ENCODE data around the gene COBL.

DNA sequence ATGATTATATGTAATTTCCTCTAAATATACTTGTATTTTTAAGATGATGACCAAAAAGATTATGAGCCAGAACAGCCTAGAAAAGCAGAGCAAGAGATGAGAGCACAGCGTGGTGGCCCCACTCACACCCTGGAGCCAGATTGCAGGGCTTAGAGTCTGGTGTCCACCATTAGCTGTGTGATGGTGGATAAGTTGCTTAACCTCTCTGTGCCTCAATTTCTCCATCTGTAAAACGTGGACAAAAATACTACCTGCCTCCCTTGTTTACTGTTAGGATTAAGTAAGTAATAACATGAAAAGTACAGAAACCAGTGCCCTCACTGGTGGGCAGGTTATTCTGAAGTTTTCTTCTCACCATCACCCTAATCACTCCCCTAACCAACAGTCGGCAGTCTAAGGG, 212.3 kb downstream of the COBL start:
- TF ChIP-seq CTCF (IDR thresholded peaks at IDR 0.05), result no peak
- TF ChIP-seq POLR2AphosphoS5 (IDR thresholded peaks at IDR 0.05), result no peak
- no peak for TF ChIP-seq POLR2A (IDR thresholded peaks at IDR 0.05)
